ENCODE measurements around the gene MRFAP1. TPM values are rescaled to one million over a fixed set of nuclear protein-coding genes. Genes with fewer than 3 reads are reported as not detected.

Gene MRFAP1
- total RNA-seq, 2 experiments from 2014 or later: 123 to 128 TPM

- peaks cover 20% of the 10 kb centered on the region for H3K27me3 Mint-ChIP-seq
- ATAC-seq (ENCODE audit: low read depth) (no peak), DNase-seq (no peak)
- H3K27ac Mint-ChIP-seq: no peak overlapping the region
- H3K4me3 Mint-ChIP-seq: no peak overlapping the region
- H3K4me1 Mint-ChIP-seq: peaks cover 6% of the 10 kb centered on the region
- no peaks in the 10 kb centered on the region for H3K36me3 Mint-ChIP-seq
- POLR2A ChIA-PET: interaction anchor here (0.7 to 1.7 kb wide), 4 partner anchors 14 to 415 kb away, joined by 3 to 5 read pairs (median 3); partner anchors contain the start of gene MRFAP1
- no peaks in the 10 kb centered on the region for H3K9me3 Mint-ChIP-seq
These were observed 15.4 kb downstream of the MRFAP1 start for GRCh38 chr4:6655924-6656323.

- POLR2A ChIA-PET: interaction anchor here (0.7 to 2.1 kb wide), 4 partner anchors 12 to 23 kb away, joined by 3 to 19 read pairs (median 4); partner anchors contain the start of gene MRFAP1
- peaks cover 31% of the 10 kb centered on the region for H3K27me3 Mint-ChIP-seq
- H3K36me3 Mint-ChIP-seq: no peaks in the 10 kb centered on the region
- no peaks in the 10 kb centered on the region for H3K9me3 Mint-ChIP-seq
- peaks cover 6% of the 10 kb centered on the region for H3K4me1 Mint-ChIP-seq
- ATAC-seq (ENCODE audit: low read depth): no peak
- no peak for DNase-seq
- H3K27ac Mint-ChIP-seq: no peak overlapping the region
- H3K4me3 Mint-ChIP-seq: no peak overlapping the region
These were observed 17.0 kb downstream of the MRFAP1 start for GRCh38 chr4:6657242-6658208.

- H3K4me3 Mint-ChIP-seq: peak overlapping the region; percentile 68
- peaks cover 6% of the 10 kb centered on the region for H3K4me1 Mint-ChIP-seq
- peaks cover 38% of the 10 kb centered on the region for H3K27me3 Mint-ChIP-seq
- no peak for DNase-seq
- no peak overlapping the region for H3K27ac Mint-ChIP-seq
- POLR2A ChIA-PET: interaction anchor here (0.7 to 2.1 kb wide), 3 partner anchors 13 to 22 kb away, joined by 3 to 19 read pairs (median 3); partner anchors contain the start of gene MRFAP1
- no peaks in the 10 kb centered on the region for H3K9me3 Mint-ChIP-seq
- ATAC-seq (ENCODE audit: low read depth): no peak
- H3K36me3 Mint-ChIP-seq: no peaks in the 10 kb centered on the region
These were observed 17.7 kb downstream of the MRFAP1 start for GRCh38 chr4:6658209-6658595.

- Mint-ChIP-seq H3K4me1 (peaks cover 6% of the 10 kb centered on the region), H3K27ac (no peak overlapping the region), H3K27me3 (peaks cover 43% of the 10 kb centered on the region), H3K9me3 (no peaks in the 10 kb centered on the region), H3K4me3 (peak overlapping the region; percentile 68), H3K36me3 (no peaks in the 10 kb centered on the region)
- DNase-seq (peak; percentile 68), ATAC-seq (ENCODE audit: low read depth) (peak; percentile 82)
- POLR2A ChIA-PET: interaction anchor here (1.2 to 2.1 kb wide), 3 partner anchors 13 to 17 kb away, joined by 3 to 19 read pairs (median 18); partner anchors contain the start of gene MRFAP1
These were observed 18.2 kb downstream of the MRFAP1 start for GRCh38 chr4:6658597-6659075.

- Mint-ChIP-seq H3K27me3 (peaks cover 44% of the 10 kb centered on the region), H3K36me3 (no peaks in the 10 kb centered on the region), H3K9me3 (no peaks in the 10 kb centered on the region), H3K27ac (no peak overlapping the region), H3K4me1 (peaks cover 6% of the 10 kb centered on the region), H3K4me3 (no peak overlapping the region)
- POLR2A ChIA-PET: interaction anchor here (0.7 to 2.1 kb wide), 3 partner anchors 10 to 18 kb away, joined by 3 to 19 read pairs (median 18); partner anchors contain the start of gene MRFAP1
- ATAC-seq (ENCODE audit: low read depth) (no peak), DNase-seq (no peak)
These were observed 19.4 kb downstream of the MRFAP1 start for GRCh38 chr4:6659897-6660296.

- no peak for DNase-seq
- no peak for ATAC-seq (ENCODE audit: low read depth)
- no peak overlapping the region for H3K27ac Mint-ChIP-seq
- H3K4me3 Mint-ChIP-seq: no peak overlapping the region
- POLR2A ChIA-PET: interaction anchor here (0.7 to 2.0 kb wide), 2 partner anchors 11 to 13 kb away, joined by 3 to 18 read pairs; a partner anchor contains a TSS
- H3K9me3 Mint-ChIP-seq: no peaks in the 10 kb centered on the region
- peaks cover 6% of the 10 kb centered on the region for H3K4me1 Mint-ChIP-seq
- no peaks in the 10 kb centered on the region for H3K36me3 Mint-ChIP-seq
- peaks cover 44% of the 10 kb centered on the region for H3K27me3 Mint-ChIP-seq
These were observed 19.9 kb downstream of the MRFAP1 start for GRCh38 chr4:6660430-6660829.

GRCh38 chr4:6662591-6662990, 22.1 kb downstream of the MRFAP1 start:
- no peaks in the 10 kb centered on the region for H3K9me3 Mint-ChIP-seq
- no peak overlapping the region for H3K27ac Mint-ChIP-seq
- POLR2A ChIA-PET: interaction anchor here (2.4 to 4.4 kb wide), 2 partner anchors 11 to 22 kb away, joined by 15 to 35 read pairs; partner anchors contain the start of gene MRFAP1
- peaks cover 4% of the 10 kb centered on the region for H3K4me1 Mint-ChIP-seq
- no peak overlapping the region for H3K4me3 Mint-ChIP-seq
- ATAC-seq (ENCODE audit: low read depth) (no peak), DNase-seq (no peak)
- no peaks in the 10 kb centered on the region for H3K36me3 Mint-ChIP-seq
- H3K27me3 Mint-ChIP-seq: peaks cover 44% of the 10 kb centered on the region

- no peak for DNase-seq
- peak; percentile 13 for ATAC-seq (ENCODE audit: low read depth)
- H3K27ac Mint-ChIP-seq: no peak overlapping the region
- H3K9me3 Mint-ChIP-seq: no peaks in the 10 kb centered on the region
- H3K4me3 Mint-ChIP-seq: peak overlapping the region; percentile 63
- POLR2A ChIA-PET: interaction anchor here (1.0 to 4.4 kb wide), 3 partner anchors 9 to 89 kb away, joined by 4 to 35 read pairs (median 15); partner anchors contain the start of genes MAN2B2 and MRFAP1
- H3K4me1 Mint-ChIP-seq: peaks cover 3% of the 10 kb centered on the region
- peaks cover 44% of the 10 kb centered on the region for H3K27me3 Mint-ChIP-seq
- no peaks in the 10 kb centered on the region for H3K36me3 Mint-ChIP-seq
These were observed 23.3 kb downstream of the MRFAP1 start for GRCh38 chr4:6663596-6664393.

- Mint-ChIP-seq H3K4me3 (no peak overlapping the region), H3K4me1 (no peaks in the 10 kb centered on the region), H3K36me3 (no peaks in the 10 kb centered on the region), H3K27ac (no peak overlapping the region), H3K27me3 (peaks cover 32% of the 10 kb centered on the region), H3K9me3 (no peaks in the 10 kb centered on the region)
- ATAC-seq (ENCODE audit: low read depth) (no peak), DNase-seq (no peak)
- POLR2A ChIA-PET: no interaction called here
These were observed 24.8 kb downstream of the MRFAP1 start for GRCh38 chr4:6665320-6665654.

- DNase-seq: no peak
- Mint-ChIP-seq H3K27ac (no peak overlapping the region), H3K27me3 (peaks cover 5% of the 10 kb centered on the region)
These were observed 27.9 kb downstream of the MRFAP1 start for GRCh38 chr4:6668391-6668790.

GRCh38 chr4:6671648-6672047, 31.2 kb downstream of the MRFAP1 start:
- Mint-ChIP-seq H3K27ac (no peak overlapping the region), H3K4me1 (peaks cover 23% of the 10 kb centered on the region), H3K27me3 (peaks cover 1% of the 10 kb centered on the region), H3K4me3 (no peak overlapping the region), H3K9me3 (no peaks in the 10 kb centered on the region), H3K36me3 (peaks cover 17% of the 10 kb centered on the region)
- POLR2A ChIA-PET: interaction anchor here (0.6 to 5.1 kb wide), 4 partner anchors 9 to 594 kb away, joined by 3 to 68 read pairs (median 20); partner anchors contain the start of gene MRFAP1
- DNase-seq (no peak), ATAC-seq (ENCODE audit: low read depth) (no peak)

More at GRCh38 chr4:6668391-6668790, 27.9 kb downstream of the MRFAP1 start:
- Mint-ChIP-seq H3K36me3 (peaks cover 3% of the 10 kb centered on the region), H3K4me3 (no peak overlapping the region), H3K4me1 (peaks cover 3% of the 10 kb centered on the region), H3K9me3 (no peaks in the 10 kb centered on the region)
- no peak for ATAC-seq (ENCODE audit: low read depth)
- POLR2A ChIA-PET: no interaction called here

GRCh38 chr4:6672131-6672530, 31.6 kb downstream of the MRFAP1 start:
- DNase-seq: no peak
- ATAC-seq (ENCODE audit: low read depth): no peak
- Mint-ChIP-seq H3K4me3 (no peak overlapping the region), H3K27me3 (peaks cover 1% of the 10 kb centered on the region), H3K4me1 (peaks cover 28% of the 10 kb centered on the region), H3K27ac (no peak overlapping the region), H3K9me3 (no peaks in the 10 kb centered on the region), H3K36me3 (peaks cover 20% of the 10 kb centered on the region)
- POLR2A ChIA-PET: interaction anchor here (3.1 to 5.1 kb wide), 4 partner anchors 9 to 35 kb away, joined by 18 to 124 read pairs (median 52); partner anchors contain the start of genes MRFAP1 and MRFAP1L1
